Esophagus muscularis mucosa (tissue), 3 donors: ENCODE data around the gene GRID1.

Experiments used
- CTCF ChIP-seq, 3 experiments: fragments of 200-600 bp in 2 of 3; fragments of 450-650 bp in 1 of 3; sonication (generic) in 2 of 3; IDR thresholded peaks; one replicate each; pipeline ENCODE4 v1.5.1; 2017 to 2019; ENCODE audit warnings: antibody characterized with exemption in 3 of 3, mild to moderate bottlenecking in 2 of 3, moderate library complexity in 1 of 3
- POLR2AphosphoS5 ChIP-seq, 2 donors: sonication (generic); formaldehyde crosslinking; IDR thresholded peaks; one replicate each; pipeline ENCODE4 v1.6.1; 2017; ENCODE audit warnings: antibody characterized with exemption in 2 of 2

GRCh38 chr10:86364491-86365345 lies 1.9 kb downstream of the GRID1 start:
- TF ChIP-seq POLR2AphosphoS5 (IDR thresholded peaks at IDR 0.05) (no peak), CTCF (IDR thresholded peaks at IDR 0.05) (no peak)
